IMR-90 (cell line): ENCODE data around the gene CDKAL1.

Experiments used
- BHLHE40 ChIP-seq: fragments of 150-350 bp; IDR thresholded peaks from 2 replicates; pipeline ENCODE4 v1.6.1; 2016; ENCODE audit warnings: mild to moderate bottlenecking, low read depth, low read length
- CHD1 ChIP-seq: IDR thresholded peaks from 2 replicates; pipeline ENCODE4 v1.6.1; 2012; ENCODE audit warnings: low read depth, low read length, improper control_type of control experiment
- CTCF ChIP-seq: conservative IDR thresholded peaks from 2 replicates; pipeline ENCODE4 v1.5.1; 2012; ENCODE audit warnings: mild to moderate bottlenecking, low read depth, low read length, improper control_type of control experiment
- ELK1 ChIP-seq: fragments of 150-350 bp; IDR thresholded peaks from 2 replicates; pipeline ENCODE4 v1.6.1; 2016; ENCODE audit warnings: low read depth, mild to moderate bottlenecking, low read length, moderate library complexity, borderline replicate concordance
- FOS ChIP-seq: fragments of 150-350 bp; IDR thresholded peaks from 2 replicates; pipeline ENCODE4 v1.6.1; 2016; ENCODE audit warnings: low read depth, low read length
- MAZ ChIP-seq: IDR thresholded peaks from 2 replicates; pipeline ENCODE4 v1.6.1; 2012; ENCODE audit warnings: low read depth, mild to moderate bottlenecking, low read length, improper control_type of control experiment, moderate library complexity, borderline replicate concordance
- MXI1 ChIP-seq: IDR thresholded peaks from 2 replicates; pipeline ENCODE4 v1.6.1; 2012; ENCODE audit warnings: low read depth, mild to moderate bottlenecking, low read length, moderate library complexity, borderline replicate concordance
- POLR2A ChIP-seq: IDR thresholded peaks from 2 replicates; pipeline ENCODE4 v1.6.1; 2012; ENCODE audit warnings: mild to moderate bottlenecking, low read depth, low read length
- RAD21 ChIP-seq: IDR thresholded peaks from 2 replicates; pipeline ENCODE4 v1.6.1; 2012; ENCODE audit warnings: low read length, improper control_type of control experiment
- RCOR1 ChIP-seq: IDR thresholded peaks from 2 replicates; pipeline ENCODE4 v1.6.1; 2012; ENCODE audit warnings: mild to moderate bottlenecking, low read length, improper control_type of control experiment; ENCODE audit not compliant: insufficient replicate concordance
- RFX5 ChIP-seq: IDR thresholded peaks from 2 replicates; pipeline ENCODE4 v1.8.0; 2012; ENCODE audit warnings: low read depth, mild to moderate bottlenecking, low read length, moderate library complexity
- SMC3 ChIP-seq: fragments of 150-350 bp; IDR thresholded peaks from 2 replicates; pipeline ENCODE4 v1.6.1; 2016; ENCODE audit warnings: low read depth, mild to moderate bottlenecking, antibody characterized with exemption, low read length, moderate library complexity

- no peak for TF ChIP-seq CTCF
- no peak for TF ChIP-seq POLR2A
- no peak for TF ChIP-seq FOS
- no peak for TF ChIP-seq CHD1
- TF ChIP-seq RAD21 = no peak
- no peak for TF ChIP-seq MXI1
- no peak for TF ChIP-seq ELK1
- no peak for TF ChIP-seq BHLHE40
- TF ChIP-seq SMC3 = no peak
- no peak for TF ChIP-seq RCOR1
- no peak for TF ChIP-seq RFX5
- TF ChIP-seq MAZ = no peak
Observed at GRCh38 chr6:21046276-21046675, 512.0 kb downstream of the CDKAL1 start.
